ENCODE data around the gene CLEC4D. TPM values are rescaled to one million over a fixed set of nuclear protein-coding genes. Genes with fewer than 3 reads are reported as not detected.

CLEC4D gene
- polyA plus RNA-seq, 1 of the 3 experiments (the other 2 are of a cell fraction): not detected

- no peak for TF ChIP-seq REST (IDR thresholded peaks at IDR 0.05; ENCODE audit: low read depth, low read length)
- TF ChIP-seq SIN3A (IDR thresholded peaks at IDR 0.05; ENCODE audit: borderline replicate concordance, low read depth, low read length): no peak
- no peak for TF ChIP-seq FOXM1 (IDR thresholded peaks at IDR 0.05; ENCODE audit: low read depth)
- no peak for TF ChIP-seq FOXJ3 (CRISPR knock-in tag; IDR thresholded peaks at IDR 0.05)
- no peak overlapping the region for H3K4me3 ChIP-seq (ENCODE audit: low read depth in 2 of 2, low read length in 1 of 2)
- H2AFZ ChIP-seq (ENCODE audit: low read depth): no peak overlapping the region
- no peaks in the 10 kb centered on the region for H3K9me3 ChIP-seq
- no peaks in the 10 kb centered on the region for H3K4me1 ChIP-seq (ENCODE audit: control insufficient read depth in 1 of 2, insufficient read depth in 2 of 2, low read depth in 1 of 2, low read length in 1 of 2)
- ChIA-PET CTCF (interaction anchor here (1.5 kb wide), 1 partner anchor 17 kb away, joined by 5 read pairs; no protein-coding TSS in a partner anchor), POLR2A (no interaction called here)
- H3K9me2 ChIP-seq: no peaks in the 10 kb centered on the region
- H3K79me2 ChIP-seq (ENCODE audit: insufficient read depth): no peaks in the 10 kb centered on the region
- H3K4me2 ChIP-seq: no peak overlapping the region
- H3K9ac ChIP-seq: no peak overlapping the region
- no peak for DNase-seq
- H3F3A ChIP-seq (replicated peaks; ENCODE audit: insufficient read depth): no peaks in the 10 kb centered on the region
- no peaks in the 10 kb centered on the region for H3K36me3 ChIP-seq (replicated peaks in 1 of 2; ENCODE audit: control insufficient read depth in 1 of 2, insufficient read depth in 2 of 2, low read length in 1 of 2)
- no peaks in the 10 kb centered on the region for H4K20me1 ChIP-seq (ENCODE audit: insufficient read depth)
- no peaks in the 10 kb centered on the region for H3K27me3 ChIP-seq (ENCODE audit: insufficient read depth)
- H3K27ac ChIP-seq (ENCODE audit: low read depth in 2 of 2, low read length in 1 of 2): no peak overlapping the region
- WGBS (ENCODE audit: low lambda C conversion rate): 7% methylated on average over 4 of the region's 4 CpGs
Observed at GRCh38 chr12:8561011-8561410, 47.7 kb downstream of the CLEC4D start.

GRCh38 chr12:8562310-8562709 lies 49.0 kb downstream of the CLEC4D start:
- no peaks in the 10 kb centered on the region for H3K36me3 ChIP-seq (replicated peaks in 1 of 2; ENCODE audit: control insufficient read depth in 1 of 2, insufficient read depth in 2 of 2, low read length in 1 of 2)
- no peaks in the 10 kb centered on the region for H3F3A ChIP-seq (replicated peaks; ENCODE audit: insufficient read depth)
- H3K4me2 ChIP-seq: no peak overlapping the region
- no peak overlapping the region for H3K27ac ChIP-seq (ENCODE audit: low read depth in 2 of 2, low read length in 1 of 2)
- no peak for DNase-seq
- H3K79me2 ChIP-seq (ENCODE audit: insufficient read depth): no peaks in the 10 kb centered on the region
- H3K9me2 ChIP-seq: no peaks in the 10 kb centered on the region
- TF ChIP-seq CTCF (IDR thresholded peaks at IDR 0.05) (peak; percentile 47), TAF1 (IDR thresholded peaks at IDR 0.05; ENCODE audit: borderline replicate concordance, low read depth, low read length) (no peak)
- no peaks in the 10 kb centered on the region for H3K27me3 ChIP-seq (ENCODE audit: insufficient read depth)
- no peaks in the 10 kb centered on the region for H3K9me3 ChIP-seq
- WGBS (ENCODE audit: low lambda C conversion rate): 4% methylated on average over 6 of the region's 6 CpGs
- H4K20me1 ChIP-seq (ENCODE audit: insufficient read depth): no peaks in the 10 kb centered on the region
- H3K4me3 ChIP-seq (ENCODE audit: low read depth in 2 of 2, low read length in 1 of 2): no peak overlapping the region
- CTCF ChIA-PET: interaction anchor here (1.2 kb wide), 1 partner anchor 18 kb away, joined by 7 read pairs; no protein-coding TSS in a partner anchor
- no peaks in the 10 kb centered on the region for H3K4me1 ChIP-seq (ENCODE audit: control insufficient read depth in 1 of 2, insufficient read depth in 2 of 2, low read depth in 1 of 2, low read length in 1 of 2)
- POLR2A ChIA-PET: no interaction called here
- H3K9ac ChIP-seq: no peak overlapping the region
- peak overlapping the region; percentile 71; the same call in 1 of the 2 replicates for H2AFZ ChIP-seq (ENCODE audit: low read depth)

All from SK-N-SH (cell line).